ENCODE data around the gene DUOX1.

- TF ChIP-seq, protein P1, sequence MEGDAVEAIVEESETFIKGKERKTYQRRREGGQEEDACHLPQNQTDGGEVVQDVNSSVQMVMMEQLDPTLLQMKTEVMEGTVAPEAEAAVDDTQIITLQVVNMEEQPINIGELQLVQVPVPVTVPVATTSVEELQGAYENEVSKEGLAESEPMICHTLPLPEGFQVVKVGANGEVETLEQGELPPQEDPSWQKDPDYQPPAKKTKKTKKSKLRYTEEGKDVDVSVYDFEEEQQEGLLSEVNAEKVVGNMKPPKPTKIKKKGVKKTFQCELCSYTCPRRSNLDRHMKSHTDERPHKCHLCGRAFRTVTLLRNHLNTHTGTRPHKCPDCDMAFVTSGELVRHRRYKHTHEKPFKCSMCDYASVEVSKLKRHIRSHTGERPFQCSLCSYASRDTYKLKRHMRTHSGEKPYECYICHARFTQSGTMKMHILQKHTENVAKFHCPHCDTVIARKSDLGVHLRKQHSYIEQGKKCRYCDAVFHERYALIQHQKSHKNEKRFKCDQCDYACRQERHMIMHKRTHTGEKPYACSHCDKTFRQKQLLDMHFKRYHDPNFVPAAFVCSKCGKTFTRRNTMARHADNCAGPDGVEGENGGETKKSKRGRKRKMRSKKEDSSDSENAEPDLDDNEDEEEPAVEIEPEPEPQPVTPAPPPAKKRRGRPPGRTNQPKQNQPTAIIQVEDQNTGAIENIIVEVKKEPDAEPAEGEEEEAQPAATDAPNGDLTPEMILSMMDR (IDR thresholded peaks at IDR 0.05) = no peak
- TF ChIP-seq EZH2 (IDR thresholded peaks at IDR 0.05; ENCODE audit: borderline replicate concordance, insufficient read depth, low read depth, low read length, poor library complexity, severe bottlenecking) = no peak
These were observed 23.6 kb upstream of the DUOX1 start for GRCh38 chr15:45106002-45106790.
